ENCODE measurements around the gene XPO5. TPM values are rescaled to one million over a fixed set of nuclear protein-coding genes. Genes with fewer than 3 reads are reported as not detected.

The XPO5 gene
- total RNA-seq, 2 experiments from 2014 or later, result 58.5 to 74.9 TPM

GRCh38 chr6:43506667-43507471 lies 69.0 kb downstream of the XPO5 start:
- H3K4me2 ChIP-seq (ENCODE audit: low read length), result no peak overlapping the region
- H3K9me3 ChIP-seq (ENCODE audit: low read length), result no peaks in the 10 kb centered on the region
- H3K4me1 ChIP-seq (ENCODE audit: insufficient read depth, low read length, poor library complexity, severe bottlenecking), result no peaks in the 10 kb centered on the region
- no peak overlapping the region for H3K27ac ChIP-seq (ENCODE audit: low read depth, low read length, poor library complexity, severe bottlenecking)
- no TSS peak for BruUV-seq (replicated peaks)
- TF ChIP-seq CTCF (conservative IDR thresholded peaks at IDR 0.05; ENCODE audit: low read length), result peak; percentile 94
- no peak for TF ChIP-seq EZH2phosphoT487 (IDR thresholded peaks at IDR 0.05; ENCODE audit: borderline replicate concordance, low read depth, low read length)
- POLR2A ChIA-PET, result interaction anchor here (1.0 to 1.2 kb wide), 3 partner anchors 15 to 260 kb away, joined by 3 to 5 read pairs (median 3); partner anchors contain the start of gene TJAP1
- no peaks in the 10 kb centered on the region for H3K9me2 ChIP-seq (ENCODE audit: insufficient read depth, low read length)
- intact Hi-C loops (cut with micrococcal nuclease; ENCODE audit: unreplicated experiment), result loop anchor here (1.0 to 10.0 kb wide), 2 partner anchors 244 to 432 kb away; partner anchors contain the start of gene PTK7
- peaks cover 43% of the 10 kb centered on the region for H3K36me3 ChIP-seq (ENCODE audit: insufficient read depth, low read length)
- H3K4me3 ChIP-seq (ENCODE audit: low read depth, low read length, poor library complexity, severe bottlenecking), result no peak overlapping the region
- peak; percentile 82 for DNase-seq (ENCODE audit: low spot score)
- no peaks in the 10 kb centered on the region for H3K79me2 ChIP-seq (ENCODE audit: insufficient read depth, low read depth, low read length)
- H2AFZ ChIP-seq (ENCODE audit: low read length), result no peak overlapping the region
- CTCF ChIA-PET (ENCODE audit: unreplicated experiment), result interaction anchor here (0.6 to 1.4 kb wide), 4 partner anchors 9 to 27 kb away, joined by 3 to 4 read pairs (median 4); partner anchors contain the start of gene POLR1C
- H4K20me1 ChIP-seq (ENCODE audit: insufficient read depth, low read length), result no peaks in the 10 kb centered on the region

GRCh38 chr6:43506171-43506570 lies 69.7 kb downstream of the XPO5 start:
- H3K4me2 ChIP-seq (ENCODE audit: low read length), result no peak overlapping the region
- H2AFZ ChIP-seq (ENCODE audit: low read length), result no peak overlapping the region
- H3K79me2 ChIP-seq (ENCODE audit: insufficient read depth, low read depth, low read length), result no peaks in the 10 kb centered on the region
- POLR2A ChIA-PET, result interaction anchor here (0.6 to 1.5 kb wide), 4 partner anchors 14 to 529 kb away, joined by 3 to 4 read pairs (median 3); no protein-coding TSS in a partner anchor
- H3K36me3 ChIP-seq (ENCODE audit: insufficient read depth, low read length), result peaks cover 41% of the 10 kb centered on the region
- H3K27ac ChIP-seq (ENCODE audit: low read depth, low read length, poor library complexity, severe bottlenecking), result no peak overlapping the region
- no peaks in the 10 kb centered on the region for H3K9me2 ChIP-seq (ENCODE audit: insufficient read depth, low read length)
- no peak for TF ChIP-seq EZH2phosphoT487 (IDR thresholded peaks at IDR 0.05; ENCODE audit: borderline replicate concordance, low read depth, low read length)
- TF ChIP-seq CTCF (conservative IDR thresholded peaks at IDR 0.05; ENCODE audit: low read length), result no peak
- no peaks in the 10 kb centered on the region for H4K20me1 ChIP-seq (ENCODE audit: insufficient read depth, low read length)
- CTCF ChIA-PET (ENCODE audit: unreplicated experiment), result interaction anchor here (0.6 to 1.4 kb wide), 3 partner anchors 10 to 13 kb away, joined by 3 to 4 read pairs (median 4); partner anchors contain the start of gene POLR1C
- BruUV-seq (replicated peaks), result no TSS peak
- no peaks in the 10 kb centered on the region for H3K9me3 ChIP-seq (ENCODE audit: low read length)
- intact Hi-C loops (cut with micrococcal nuclease; ENCODE audit: unreplicated experiment), result loop anchor here (1.0 to 10.0 kb wide), 2 partner anchors 243 to 431 kb away; partner anchors contain the start of gene PTK7
- no peak for DNase-seq (ENCODE audit: low spot score)
- H3K4me1 ChIP-seq (ENCODE audit: insufficient read depth, low read length, poor library complexity, severe bottlenecking), result no peaks in the 10 kb centered on the region
- H3K4me3 ChIP-seq (ENCODE audit: low read depth, low read length, poor library complexity, severe bottlenecking), result no peak overlapping the region

Data from OCI-LY7 (cell line).